Osteoblast (primary cell): ENCODE data around the gene AGAP3. TPM values are rescaled to one million over a fixed set of nuclear protein-coding genes. Genes with fewer than 3 reads are reported as not detected.

Experiments used
- DNase-seq: peaks from one replicate; pipeline ENCODE4 v3.0.0; 2011; ENCODE audit warnings: low spot score, mixed read lengths; ENCODE audit not compliant: insufficient read length; ENCODE audit errors: missing footprints
- H2AFZ ChIP-seq: 2 replicates; pipeline ENCODE4 v1.6.0; 2011; ENCODE audit warnings: mild to moderate bottlenecking, low read length
- H3K27ac ChIP-seq: 2 replicates; pipeline ENCODE4 v1.5.1; 2011; ENCODE audit warnings: mild to moderate bottlenecking, low read depth, low read length, moderate library complexity
- H3K27me3 ChIP-seq: 2 replicates; pipeline ENCODE4 v1.6.0; 2012; ENCODE audit warnings: mild to moderate bottlenecking, control low read depth, inconsistent platforms, low read length, moderate library complexity; ENCODE audit not compliant: insufficient read depth
- H3K36me3 ChIP-seq: 2 replicates; pipeline ENCODE4 v1.5.1; 2011; ENCODE audit warnings: mild to moderate bottlenecking, low read length, control low read depth, moderate library complexity; ENCODE audit not compliant: insufficient read depth
- H3K4me1 ChIP-seq: 2 replicates; pipeline ENCODE4 v1.5.1; 2011; ENCODE audit warnings: mild to moderate bottlenecking, low read length, control low read depth, moderate library complexity; ENCODE audit not compliant: insufficient read depth
- H3K4me2 ChIP-seq: 2 replicates; pipeline ENCODE4 v1.6.0; 2011; ENCODE audit warnings: mild to moderate bottlenecking, low read length; ENCODE audit not compliant: insufficient read depth
- H3K4me3 ChIP-seq: fragments of 200-600 bp; sonication (generic); 3 replicates; pipeline ENCODE4 v1.5.1; 2012; ENCODE audit warnings: mild to moderate bottlenecking, low read length, inconsistent platforms; ENCODE audit not compliant: insufficient read depth
- H3K79me2 ChIP-seq: 2 replicates; pipeline ENCODE4 v1.6.0; 2012; ENCODE audit warnings: mild to moderate bottlenecking, low read length, control low read depth, inconsistent platforms; ENCODE audit not compliant: insufficient read depth
- H3K9me3 ChIP-seq: 2 replicates; pipeline ENCODE4 v1.5.1; 2011; ENCODE audit warnings: low read depth, low read length, control low read depth
- H4K20me1 ChIP-seq: 2 replicates; pipeline ENCODE4 v1.6.0; 2012; ENCODE audit warnings: mild to moderate bottlenecking, low read length, control low read depth; ENCODE audit not compliant: insufficient read depth
- CTCF ChIP-seq: IDR thresholded peaks from 2 replicates; pipeline ENCODE4 v1.5.1; 2011; ENCODE audit warnings: mild to moderate bottlenecking, low read depth, low read length, moderate library complexity; ENCODE audit errors: extremely low read depth
- total RNA-seq: library from RNA; depleted of rRNA; stranded (reverse); fragments of >200 nt; gene quantifications from 2 replicates; pipeline ENCODE4 v1.2.3, GENCODE V29; 2012

AGAP3 gene
- total RNA-seq, 1 donor = 39.8 TPM

GRCh38 chr7:151070574-151070960, 15.7 kb upstream of the AGAP3 start:
- no peak overlapping the region for H3K27ac ChIP-seq
- H3K79me2 ChIP-seq = no peaks in the 10 kb centered on the region
- peaks cover 8% of the 10 kb centered on the region for H4K20me1 ChIP-seq
- peaks cover 68% of the 10 kb centered on the region for H3K36me3 ChIP-seq
- H3K27me3 ChIP-seq = no peaks in the 10 kb centered on the region
- no peaks in the 10 kb centered on the region for H3K9me3 ChIP-seq
- H2AFZ ChIP-seq = no peak overlapping the region
- no peak overlapping the region for H3K4me2 ChIP-seq
- DNase-seq = no peak
- no peak for TF ChIP-seq CTCF
- no peaks in the 10 kb centered on the region for H3K4me1 ChIP-seq
- H3K4me3 ChIP-seq = no peak overlapping the region

- H4K20me1 ChIP-seq = peaks cover 3% of the 10 kb centered on the region
- no peak overlapping the region for H2AFZ ChIP-seq
- H3K4me2 ChIP-seq = no peak overlapping the region
- no peaks in the 10 kb centered on the region for H3K79me2 ChIP-seq
- no peak overlapping the region for H3K4me3 ChIP-seq
- no peaks in the 10 kb centered on the region for H3K27me3 ChIP-seq
- TF ChIP-seq CTCF = no peak
- H3K36me3 ChIP-seq = peaks cover 70% of the 10 kb centered on the region
- DNase-seq = no peak
- H3K4me1 ChIP-seq = no peaks in the 10 kb centered on the region
- H3K27ac ChIP-seq = no peak overlapping the region
- H3K9me3 ChIP-seq = no peaks in the 10 kb centered on the region
Measured at GRCh38 chr7:151071032-151071866, 15.0 kb upstream of the AGAP3 start.

GRCh38 chr7:151073990-151074389, 12.3 kb upstream of the AGAP3 start:
- DNase-seq = no peak
- Histone ChIP-seq H3K4me1 (no peaks in the 10 kb centered on the region), H2AFZ (no peak overlapping the region), H3K27ac (no peak overlapping the region), H3K9me3 (no peaks in the 10 kb centered on the region), H3K36me3 (peaks cover 51% of the 10 kb centered on the region), H3K4me2 (no peak overlapping the region), H3K79me2 (peaks cover 13% of the 10 kb centered on the region), H3K4me3 (no peak overlapping the region), H3K27me3 (no peaks in the 10 kb centered on the region), H4K20me1 (peaks cover 10% of the 10 kb centered on the region)
- TF ChIP-seq CTCF = no peak

GRCh38 chr7:151074817-151075661, 11.2 kb upstream of the AGAP3 start:
- DNase-seq = peak; percentile 83
- Histone ChIP-seq H3K27ac (no peak overlapping the region), H3K9me3 (no peaks in the 10 kb centered on the region), H3K36me3 (peaks cover 44% of the 10 kb centered on the region), H3K4me1 (peaks cover 8% of the 10 kb centered on the region), H3K4me2 (no peak overlapping the region), H3K79me2 (peaks cover 24% of the 10 kb centered on the region), H2AFZ (no peak overlapping the region), H4K20me1 (peaks cover 20% of the 10 kb centered on the region), H3K4me3 (no peak overlapping the region), H3K27me3 (no peaks in the 10 kb centered on the region)
- no peak for TF ChIP-seq CTCF
